Kidney epithelial cell (primary cell): Measurements from ENCODE around the gene ZDHHC16. TPM values are rescaled to one million over a fixed set of nuclear protein-coding genes. Genes with fewer than 3 reads are reported as not detected.
"Not testable (repeated sequence)": the region's sequence is repeated elsewhere in the genome, so short reads cannot be mapped to it uniquely, and the experiment has no call there.

Experiments
- DNase-seq: peaks from one replicate; pipeline ENCODE4 v3.0.0-alpha.2; 2010; ENCODE audit warnings: low read depth
- H3K27me3 ChIP-seq: 2 replicates; pipeline ENCODE4 v1.6.0; 2011; ENCODE audit warnings: low read length; ENCODE audit not compliant: control insufficient read depth, insufficient read depth
- H3K36me3 ChIP-seq: 2 replicates; pipeline ENCODE4 v1.5.1; 2011; ENCODE audit warnings: low read length; ENCODE audit not compliant: control insufficient read depth, insufficient read depth
- H3K4me3 ChIP-seq: 2 replicates; pipeline ENCODE4 v1.5.1; 2011; ENCODE audit warnings: low read depth, mild to moderate bottlenecking, control low read depth, low read length
- total RNA-seq: library from RNA; depleted of rRNA; stranded (reverse); fragments of >200 nt; gene quantifications from 2 replicates; pipeline ENCODE4 v1.2.3, GENCODE V29; 2015
- TF ChIP-seq, protein P1 (sequence below): IDR thresholded peaks from 2 replicates; pipeline ENCODE4 v1.5.1; 2011; ENCODE audit warnings: mild to moderate bottlenecking, moderate library complexity, low read length, control low read depth, inconsistent platforms; ENCODE audit not compliant: insufficient read depth, poor library complexity, severe bottlenecking

ZDHHC16 gene
- total RNA-seq, 1 donor from 2014 or later, result 42.4 TPM

- H3K4me3 ChIP-seq, result no peak overlapping the region
- peaks cover 11% of the 10 kb centered on the region for H3K36me3 ChIP-seq
- H3K27me3 ChIP-seq, result no peaks in the 10 kb centered on the region
- TF ChIP-seq, protein P1, sequence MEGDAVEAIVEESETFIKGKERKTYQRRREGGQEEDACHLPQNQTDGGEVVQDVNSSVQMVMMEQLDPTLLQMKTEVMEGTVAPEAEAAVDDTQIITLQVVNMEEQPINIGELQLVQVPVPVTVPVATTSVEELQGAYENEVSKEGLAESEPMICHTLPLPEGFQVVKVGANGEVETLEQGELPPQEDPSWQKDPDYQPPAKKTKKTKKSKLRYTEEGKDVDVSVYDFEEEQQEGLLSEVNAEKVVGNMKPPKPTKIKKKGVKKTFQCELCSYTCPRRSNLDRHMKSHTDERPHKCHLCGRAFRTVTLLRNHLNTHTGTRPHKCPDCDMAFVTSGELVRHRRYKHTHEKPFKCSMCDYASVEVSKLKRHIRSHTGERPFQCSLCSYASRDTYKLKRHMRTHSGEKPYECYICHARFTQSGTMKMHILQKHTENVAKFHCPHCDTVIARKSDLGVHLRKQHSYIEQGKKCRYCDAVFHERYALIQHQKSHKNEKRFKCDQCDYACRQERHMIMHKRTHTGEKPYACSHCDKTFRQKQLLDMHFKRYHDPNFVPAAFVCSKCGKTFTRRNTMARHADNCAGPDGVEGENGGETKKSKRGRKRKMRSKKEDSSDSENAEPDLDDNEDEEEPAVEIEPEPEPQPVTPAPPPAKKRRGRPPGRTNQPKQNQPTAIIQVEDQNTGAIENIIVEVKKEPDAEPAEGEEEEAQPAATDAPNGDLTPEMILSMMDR, result no peak
- no peak for DNase-seq
Observed at GRCh38 chr10:97465982-97466381, 20.0 kb downstream of the ZDHHC16 start.

DNA sequence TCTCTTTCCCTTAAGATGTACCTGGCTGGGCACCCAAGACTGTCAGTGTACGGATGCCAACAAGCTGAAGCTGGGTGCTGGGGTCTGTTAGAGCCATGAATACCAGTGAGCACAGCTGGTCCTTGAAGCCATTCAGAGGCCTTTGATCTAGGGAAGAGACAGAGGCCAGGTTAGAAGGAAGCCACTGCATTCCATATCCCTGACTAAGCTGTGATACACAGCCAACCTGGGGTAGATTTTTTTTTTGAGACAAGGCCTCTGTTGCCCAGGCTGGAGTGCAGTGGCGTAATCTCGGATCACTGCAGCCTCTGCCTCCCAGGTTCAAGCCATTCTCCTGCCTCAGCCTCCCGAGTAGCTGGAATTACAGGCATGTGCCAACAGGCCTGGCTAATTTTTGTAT is 20.8 kb downstream of the ZDHHC16 start:
- Histone ChIP-seq H3K27me3 (no peaks in the 10 kb centered on the region), H3K36me3 (peaks cover 11% of the 10 kb centered on the region), H3K4me3 (no peak overlapping the region)
- TF ChIP-seq, protein P1, result no peak
- peak; percentile 43 for DNase-seq

- peaks cover 11% of the 10 kb centered on the region for H3K36me3 ChIP-seq
- no peak for DNase-seq
- no peaks in the 10 kb centered on the region for H3K27me3 ChIP-seq
- no peak overlapping the region for H3K4me3 ChIP-seq
- TF ChIP-seq, protein P1, result no peak
Observed at GRCh38 chr10:97468162-97468561, 22.2 kb downstream of the ZDHHC16 start.

GRCh38 chr10:97468781-97469180 is 22.8 kb downstream of the ZDHHC16 start:
- H3K27me3 ChIP-seq, H3K4me3 ChIP-seq, DNase-seq: not testable (repeated sequence)
- H3K36me3 ChIP-seq, result peaks cover 11% of the 10 kb centered on the region

DNA sequence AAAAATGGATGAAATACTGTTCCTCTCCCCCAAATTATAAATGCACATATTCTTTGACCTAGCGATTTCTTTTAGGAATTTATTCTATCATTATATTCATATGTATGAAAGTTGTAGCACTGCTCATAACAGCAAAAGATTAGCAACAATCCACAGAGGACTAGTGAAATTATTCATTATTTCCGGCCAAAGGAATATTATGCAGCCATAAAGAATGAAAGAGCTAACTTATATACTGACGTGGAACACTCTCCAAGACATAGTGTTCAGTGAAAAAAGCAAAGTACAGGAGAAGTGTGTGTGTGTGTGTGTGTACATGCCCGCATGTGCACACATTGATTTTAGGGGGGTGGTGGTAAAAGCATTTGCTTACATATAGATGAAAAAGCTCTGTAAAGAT is 28.9 kb downstream of the ZDHHC16 start:
- DNase-seq, result no peak
- Histone ChIP-seq H3K27me3 (no peaks in the 10 kb centered on the region), H3K4me3 (no peak overlapping the region), H3K36me3 (peaks cover 2% of the 10 kb centered on the region)
- TF ChIP-seq, protein P1, result no peak

- Histone ChIP-seq H3K36me3 (no peaks in the 10 kb centered on the region), H3K27me3 (no peaks in the 10 kb centered on the region), H3K4me3 (no peak overlapping the region)
- TF ChIP-seq, protein P1, result no peak
- no peak for DNase-seq
Observed at GRCh38 chr10:97475936-97476594, 30.1 kb downstream of the ZDHHC16 start.

- H3K4me3 ChIP-seq, H3K36me3 ChIP-seq, DNase-seq, H3K27me3 ChIP-seq: not testable (repeated sequence)
Observed at GRCh38 chr10:97479410-97479809, 33.4 kb downstream of the ZDHHC16 start.
